Aorta (tissue), 5 donors: Measurements from ENCODE around the gene RRP36. TPM values are rescaled to one million over a fixed set of nuclear protein-coding genes. Genes with fewer than 3 reads are reported as not detected.
"Not testable (repeated sequence)": the region's sequence is repeated elsewhere in the genome, so short reads cannot be mapped to it uniquely, and the experiment has no call there.

ENCODE experiments used
- ATAC-seq: fragments of 200-7000 bp; cut with Tn5 transposase; one replicate; pipeline ENCODE4 v1.9.1; 2022; ENCODE audit warnings: moderate library complexity; ENCODE audit not compliant: low FRiP score
- DNase-seq, 2 donors: peaks; one replicate each; pipeline ENCODE4 v3.0.0-alpha.2; 2020
- H3K27ac ChIP-seq, 2 donors: one replicate each; pipeline ENCODE4 v1.5.1; 2013; ENCODE audit warnings: low read length in 2 of 2, mild to moderate bottlenecking in 2 of 2, moderate library complexity in 2 of 2, control low read depth in 1 of 2, inconsistent platforms in 1 of 2, low read depth in 1 of 2
- H3K27me3 ChIP-seq, 2 donors: one replicate each; pipeline ENCODE4 v1.6.1; 2013; ENCODE audit warnings: control low read depth in 1 of 2, low read length in 1 of 2, mild to moderate bottlenecking in 1 of 2, moderate library complexity in 1 of 2; ENCODE audit not compliant: insufficient read depth in 2 of 2, control insufficient read depth in 1 of 2
- H3K36me3 ChIP-seq, 2 donors: one replicate each; pipeline ENCODE4 v1.6.1; 2013; ENCODE audit warnings: control low read depth in 1 of 2, low read length in 1 of 2, mild to moderate bottlenecking in 1 of 2; ENCODE audit not compliant: insufficient read depth in 2 of 2, control insufficient read depth in 1 of 2
- H3K4me1 ChIP-seq, 2 donors: one replicate each; pipeline ENCODE4 v1.6.1; 2013; ENCODE audit warnings: low read length in 2 of 2, control low read depth in 1 of 2, mild to moderate bottlenecking in 1 of 2, moderate library complexity in 1 of 2; ENCODE audit not compliant: insufficient read depth in 2 of 2, control insufficient read depth in 1 of 2
- H3K4me3 ChIP-seq, 2 donors: one replicate each; pipeline ENCODE4 v1.5.1; 2013; ENCODE audit warnings: low read length in 2 of 2, control low read depth in 1 of 2, mild to moderate bottlenecking in 1 of 2
- H3K9me3 ChIP-seq: one replicate; pipeline ENCODE4 v1.6.1; 2013; ENCODE audit warnings: mild to moderate bottlenecking, low read length; ENCODE audit not compliant: control insufficient read depth
- WGBS, 2 donors: extraction: QIAGEN DNeasy Blood & Tissue Kit; methylation state at CpG; one replicate each; pipeline ENCODE4 v1.1.7; 2013; 5-methylcytosine and 5-hydroxymethylcytosine counted together
- intact Hi-C, 2 donors: fragments of 100-400 bp; cut with DNase I; formaldehyde crosslinking; loops; one replicate each; pipeline versions ENCODE4 v1.14.2 to v1.15.0; 2022
- polyA plus RNA-seq, 2 donors: library from polyadenylated mRNA; stranded (reverse); fragments of 200-250 nt; gene quantifications; one replicate each; pipeline ENCODE4 v1.2.3, GENCODE V29; 2013
- total RNA-seq, 2 donors: library from RNA; stranded (reverse); fragmentation: NEBNext Ultra II Directional; extraction: Animal tissue kit (Norgen Biotek cat#: 25700); gene quantifications; one replicate each; pipeline ENCODE4 v1.2.1, GENCODE V29; 2021
- donor health status: healthy with polysubstance abuse.
- donor health status: Bipolar disorder and iron deficiency.
- donor health status: DM: no; HTN: no; CAD: no.
- donor health status: DM: no; HTN: no; CAD: no.
- donor health status: DM: yes; HTN: yes; CAD: no.

Gene RRP36
- total and polyA plus RNA-seq, 4 donors = 29.6 to 41.1 (median 38.6) TPM

DNA sequence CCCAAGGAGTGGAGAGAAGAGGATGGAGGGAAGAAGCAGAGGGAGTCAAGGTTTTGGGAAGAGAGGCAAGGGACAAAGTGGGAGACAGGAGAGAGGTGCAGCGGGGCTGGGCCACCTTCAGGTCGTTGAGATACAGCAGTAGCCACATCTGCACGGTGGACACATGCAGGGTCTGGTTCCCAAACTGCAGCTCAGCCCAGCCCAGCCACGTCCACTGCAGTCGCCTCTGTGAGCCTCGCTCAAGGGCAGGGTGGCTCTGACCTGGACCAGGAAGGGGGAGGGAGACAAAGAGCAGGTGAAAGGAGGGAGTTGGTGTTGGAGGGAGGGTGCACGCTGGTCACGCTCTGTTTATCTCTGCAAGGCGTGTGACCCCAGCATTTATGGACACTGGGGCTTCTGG, 17.3 kb downstream of the RRP36 start:
- H3K27me3 ChIP-seq = no peaks in the 10 kb centered on the region
- H3K27ac ChIP-seq = no peak overlapping the region
- DNase-seq = peak in 1 of 2 donors; percentile 54
- peaks cover 0 to 2% of the 10 kb centered on the region in 2 donors for H3K36me3 ChIP-seq
- intact Hi-C loops = no loop called here
- 77 to 87% methylated on average over 9 of the region's 9 CpGs for WGBS, 2 donors
- no peak for ATAC-seq
- no peaks in the 10 kb centered on the region for H3K4me1 ChIP-seq
- no peaks in the 10 kb centered on the region for H3K9me3 ChIP-seq
- H3K4me3 ChIP-seq = no peak overlapping the region

DNA sequence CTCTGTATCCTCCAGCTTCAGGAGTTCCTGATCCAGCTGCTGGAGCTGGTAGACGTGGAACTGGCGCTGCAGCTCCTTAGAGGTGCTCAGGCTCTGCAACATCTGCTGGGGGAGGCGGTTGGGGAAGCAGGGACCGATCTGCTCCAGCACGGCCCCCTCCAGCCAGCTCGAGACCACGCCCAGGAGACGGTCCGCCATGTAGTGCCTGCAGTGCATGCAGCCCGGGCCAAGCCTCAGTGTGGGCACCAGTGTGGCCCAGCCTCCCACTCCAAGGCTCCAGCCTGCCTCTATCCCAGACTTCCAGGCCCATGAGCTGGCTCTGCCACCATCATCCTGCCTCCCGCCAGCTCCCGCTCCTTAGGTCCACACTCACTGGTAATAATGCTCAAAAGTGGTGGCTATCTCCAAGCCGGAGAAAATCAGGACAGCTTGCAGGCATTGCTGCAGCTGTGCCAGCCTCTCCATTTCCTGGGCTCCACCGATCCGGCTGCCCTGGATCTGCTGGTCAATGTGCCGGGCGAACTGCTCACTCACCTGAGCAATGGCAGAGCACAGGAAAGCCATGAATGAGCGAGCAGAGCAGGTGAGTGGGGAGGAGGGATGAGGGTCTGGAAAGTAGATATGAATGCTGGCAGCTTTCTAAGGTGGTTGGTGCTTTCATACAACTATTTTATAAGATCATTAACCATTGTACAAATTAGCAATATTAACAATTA, 19.3 kb downstream of the RRP36 start:
- Histone ChIP-seq H3K27ac (no peak overlapping the region), H3K36me3 (no peaks in the 10 kb centered on the region), H3K27me3 (no peaks in the 10 kb centered on the region), H3K4me1 (no peaks in the 10 kb centered on the region), H3K4me3 (no peak overlapping the region), H3K9me3 (no peaks in the 10 kb centered on the region)
- DNase-seq (peak in 1 of 2 donors; percentile 71), ATAC-seq (no peak)
- intact Hi-C loops = no loop called here
- WGBS, 2 donors = 90 to 94% methylated on average over 18 of the region's 18 CpGs

DNA sequence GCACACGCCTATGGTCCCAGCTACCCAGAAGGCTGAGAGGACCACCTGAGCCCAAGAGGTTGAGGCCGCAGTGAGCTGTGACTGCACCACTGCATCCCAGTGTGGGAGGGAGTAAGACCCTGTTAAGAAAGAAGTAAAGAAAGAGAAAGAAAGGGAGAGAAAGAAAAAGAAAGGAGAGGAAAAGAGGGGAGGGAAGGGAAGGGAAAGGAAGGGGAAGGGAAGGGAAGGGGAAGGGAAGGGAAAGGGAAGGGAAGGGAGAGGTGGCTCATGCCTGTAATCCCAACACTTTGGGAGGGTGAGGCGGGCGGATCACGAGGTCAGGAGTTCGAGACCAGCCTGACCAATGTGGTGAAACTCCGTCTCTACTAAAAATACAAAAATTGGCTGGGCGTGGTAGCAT, 20.1 kb downstream of the RRP36 start:
- H3K9me3 ChIP-seq, H3K4me3 ChIP-seq, H3K27ac ChIP-seq, ATAC-seq, H3K36me3 ChIP-seq, H3K27me3 ChIP-seq, H3K4me1 ChIP-seq, intact Hi-C loops: not testable (repeated sequence)
- WGBS, 2 donors = 87 to 89% methylated on average over 5 to 8 of the region's 8 CpGs
- peak in 1 of 2 donors; percentile 59 for DNase-seq

DNA sequence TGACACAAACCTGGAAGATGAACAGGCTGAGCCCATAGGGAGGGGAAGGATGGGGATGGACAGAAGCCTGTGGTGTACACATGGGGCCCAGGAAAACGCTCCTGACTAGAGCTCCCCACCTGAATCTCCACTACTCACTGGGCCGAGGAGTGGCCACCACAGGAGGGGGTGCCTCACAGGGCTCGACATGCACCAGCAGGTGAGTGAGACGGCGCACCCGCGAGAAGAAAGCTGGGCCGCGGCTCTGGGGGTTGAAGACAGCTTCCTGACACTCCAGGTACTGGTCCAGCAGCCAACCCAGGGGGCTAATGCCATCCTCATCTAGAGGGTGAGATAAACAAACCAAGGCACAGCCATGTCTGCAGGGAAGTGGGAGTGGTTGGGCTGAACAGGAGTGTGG, 21.9 kb downstream of the RRP36 start:
- DNase-seq = peak in 1 of 2 donors; percentile 74
- Histone ChIP-seq H3K4me1 (no peaks in the 10 kb centered on the region), H3K27ac (no peak overlapping the region), H3K9me3 (no peaks in the 10 kb centered on the region), H3K4me3 (no peak overlapping the region), H3K36me3 (peaks cover 0 to 2% of the 10 kb centered on the region in 2 donors), H3K27me3 (no peaks in the 10 kb centered on the region)
- ATAC-seq = no peak
- intact Hi-C loops = no loop called here
- WGBS, 2 donors = 91 to 92% methylated on average over 9 of the region's 9 CpGs

DNA sequence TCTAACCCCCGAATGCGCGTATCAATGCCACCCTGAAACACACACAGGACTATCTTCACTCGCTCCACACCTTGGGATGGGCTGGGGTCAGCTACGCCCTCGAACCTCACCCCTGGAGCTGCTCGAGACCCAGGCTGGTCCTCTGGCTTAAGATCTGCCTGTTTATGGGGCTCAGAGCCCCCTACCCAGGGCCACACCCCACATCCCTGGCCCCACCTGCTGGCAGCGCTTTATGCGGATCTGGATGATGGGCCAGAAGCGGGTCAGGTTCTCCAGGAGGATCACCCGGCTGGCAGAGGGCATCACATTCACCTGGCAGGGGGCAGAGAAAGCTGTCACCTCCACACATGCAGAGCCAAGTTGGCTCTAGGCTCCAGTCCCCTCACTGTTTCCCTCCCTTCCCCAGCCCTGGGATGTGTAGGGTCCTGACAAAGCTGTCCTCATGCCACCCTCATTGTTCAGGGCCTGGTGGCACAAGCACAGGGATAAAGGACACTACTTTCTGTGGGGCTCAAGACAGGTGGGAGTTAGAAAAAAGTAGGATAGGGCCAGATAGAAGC, 24.0 kb downstream of the RRP36 start:
- no peaks in the 10 kb centered on the region for H3K27me3 ChIP-seq
- intact Hi-C loops = no loop called here
- H3K4me1 ChIP-seq = no peaks in the 10 kb centered on the region
- peaks cover 0 to 5% of the 10 kb centered on the region in 2 donors for H3K36me3 ChIP-seq
- H3K9me3 ChIP-seq = no peaks in the 10 kb centered on the region
- no peak overlapping the region for H3K27ac ChIP-seq
- H3K4me3 ChIP-seq = no peak overlapping the region
- DNase-seq (peak in 1 of 2 donors; percentile 59), ATAC-seq (no peak)
- WGBS, 2 donors = 90 to 91% methylated on average over 11 of the region's 11 CpGs

DNA sequence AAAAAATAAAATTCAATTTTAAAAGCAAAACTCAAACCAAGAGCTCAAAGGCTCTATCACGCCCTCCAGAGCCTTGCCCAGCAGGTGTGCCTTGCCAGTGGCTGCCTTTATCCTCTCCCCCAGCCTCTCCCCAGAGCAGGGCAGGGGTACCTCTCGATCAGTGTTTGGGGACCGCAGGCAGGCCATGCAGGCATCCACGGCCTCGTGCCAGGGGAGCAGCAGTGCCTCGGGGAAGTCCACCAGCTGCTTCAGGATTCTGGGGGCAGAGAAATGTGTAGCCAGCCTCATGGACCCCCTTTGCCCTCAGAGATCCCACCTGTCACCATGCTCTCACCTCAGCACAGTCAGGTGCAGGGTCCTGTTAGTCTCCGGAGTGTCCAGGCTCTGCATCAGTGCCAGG, 26.6 kb downstream of the RRP36 start:
- DNase-seq (peak in 1 of 2 donors; percentile 46), ATAC-seq (no peak)
- Histone ChIP-seq H3K9me3 (no peaks in the 10 kb centered on the region), H3K36me3 (peaks cover 0 to 5% of the 10 kb centered on the region in 2 donors), H3K27me3 (no peaks in the 10 kb centered on the region), H3K4me1 (no peaks in the 10 kb centered on the region), H3K4me3 (no peak overlapping the region), H3K27ac (no peak overlapping the region)
- intact Hi-C loops = no loop called here
- WGBS, 2 donors = 82 to 91% methylated on average over 7 of the region's 7 CpGs

DNA sequence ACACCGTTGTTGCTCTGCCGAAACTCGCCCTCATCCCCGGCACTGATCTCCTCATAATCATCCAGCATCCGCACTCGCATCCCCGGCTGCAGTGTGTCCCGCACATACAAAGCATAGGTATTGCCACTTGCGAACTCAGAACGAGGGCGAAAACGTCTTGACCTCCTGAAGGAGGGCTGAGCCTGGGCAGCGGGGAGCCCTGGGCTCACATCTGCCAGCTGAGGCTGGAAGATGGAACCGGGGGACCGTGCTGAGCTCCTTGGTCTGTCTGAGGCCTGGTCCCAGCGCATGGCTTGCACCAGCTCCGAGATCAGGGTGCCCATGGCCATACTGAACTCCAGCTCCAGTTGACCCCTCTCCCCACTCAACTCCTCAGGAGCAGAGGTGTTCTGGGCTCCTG, 29.6 kb downstream of the RRP36 start:
- no peaks in the 10 kb centered on the region for H3K4me1 ChIP-seq
- H3K9me3 ChIP-seq = no peaks in the 10 kb centered on the region
- H3K27ac ChIP-seq = no peak overlapping the region
- WGBS, 2 donors = 92 to 95% methylated on average over 17 of the region's 17 CpGs
- no peak overlapping the region for H3K4me3 ChIP-seq
- DNase-seq (no peak), ATAC-seq (no peak)
- intact Hi-C loops = loop anchor here in 1 of 2 donors (5.0 kb wide), 1 partner anchor 124 kb away; the partner anchor contains the start of gene CNPY3
- no peaks in the 10 kb centered on the region for H3K27me3 ChIP-seq
- H3K36me3 ChIP-seq = peaks cover 0 to 7% of the 10 kb centered on the region in 2 donors

DNA sequence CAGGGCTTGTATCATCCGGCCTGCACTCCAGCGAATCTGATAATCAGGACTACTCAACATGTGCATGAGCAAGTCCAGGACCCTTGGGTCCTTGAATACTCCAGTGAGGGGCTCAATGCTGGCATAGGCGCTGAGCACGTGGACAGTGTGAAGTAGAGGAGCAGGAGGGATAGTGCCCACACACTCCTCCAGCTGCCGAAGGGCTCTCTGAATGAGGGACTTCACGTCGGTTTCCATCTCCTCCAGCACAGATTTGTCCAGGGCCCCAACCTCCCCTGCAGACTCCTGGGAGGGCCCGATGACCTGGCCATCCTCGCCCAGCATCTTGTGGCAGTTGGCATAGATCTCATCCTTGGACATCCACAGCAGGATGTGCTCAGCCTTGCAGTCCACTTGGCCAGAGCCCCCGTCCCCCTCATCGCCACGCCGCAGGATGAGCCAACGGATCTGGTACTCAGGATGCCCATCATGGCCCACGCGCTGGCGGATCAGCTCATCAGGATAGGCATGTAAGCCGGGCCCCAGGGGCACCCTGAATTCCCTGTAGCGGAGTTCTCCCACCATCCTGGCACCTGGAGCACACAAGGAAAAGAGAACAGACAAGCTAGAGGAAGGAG, 30.9 kb downstream of the RRP36 start:
- DNase-seq (no peak), ATAC-seq (no peak)
- Histone ChIP-seq H3K27ac (peak overlapping the region in 1 of 2 donors; percentile 82), H3K9me3 (no peaks in the 10 kb centered on the region), H3K27me3 (no peaks in the 10 kb centered on the region), H3K36me3 (peaks cover 0 to 5% of the 10 kb centered on the region in 2 donors), H3K4me3 (no peak overlapping the region), H3K4me1 (no peaks in the 10 kb centered on the region)
- 86 to 88% methylated on average over 19 of the region's 19 CpGs for WGBS, 2 donors
- intact Hi-C loops = loop anchor here (2.0 to 5.0 kb wide), 2 partner anchors 38 to 125 kb away; partner anchors contain the start of genes CNPY3 (in 1 of the 2) and KLHDC3 (in 1 of the 2)
